ENCODE results near the gene PID1. TPM values are rescaled to one million over a fixed set of nuclear protein-coding genes. Genes with fewer than 3 reads are reported as not detected.

Gene PID1
- total RNA-seq: 4.3 and 5.8 TPM in 2 replicates

DNA sequence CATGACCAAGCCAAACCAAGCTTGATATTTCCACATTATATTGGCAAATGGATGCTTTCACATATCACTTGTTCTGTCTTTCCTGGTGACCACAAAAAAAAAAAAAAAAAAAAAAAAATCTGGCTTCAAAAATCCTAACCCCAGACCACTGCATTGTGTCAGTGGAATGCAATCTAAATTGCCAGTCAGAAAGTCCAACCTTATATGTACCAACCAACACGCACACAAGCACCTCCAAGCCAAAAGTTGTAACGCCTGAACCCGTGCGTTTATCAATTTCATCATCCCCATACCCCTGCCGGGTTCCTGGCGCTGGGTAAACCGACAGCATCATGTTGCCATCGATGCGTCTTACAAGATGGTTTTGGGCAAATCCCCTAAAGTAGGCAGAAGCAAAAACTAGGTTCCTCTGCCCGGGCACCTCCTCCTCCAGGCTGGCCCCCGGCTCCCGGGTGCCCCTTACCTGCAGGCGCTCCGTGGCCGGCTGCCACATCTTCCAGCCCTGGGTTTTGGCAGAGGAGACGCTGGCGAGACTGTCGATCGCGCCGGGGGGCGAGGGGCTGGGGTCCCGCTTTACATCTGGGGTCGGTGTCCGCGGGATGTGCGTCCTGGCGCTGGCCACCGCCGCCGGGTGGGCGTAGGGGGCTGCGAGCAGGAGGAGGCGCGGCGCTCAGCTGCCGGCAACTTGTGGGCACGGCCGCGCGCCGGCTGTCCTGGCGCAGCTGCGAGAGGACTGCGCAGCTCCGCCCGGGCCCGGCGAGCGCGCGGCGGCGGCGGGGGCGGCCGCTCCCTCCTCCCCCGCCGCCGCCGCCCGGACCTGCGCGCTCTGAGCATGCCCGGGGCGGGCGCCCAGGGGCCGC lies at the start of gene PID1:
TSS of gene PID1 (minus strand) at position 737 of the 860 bp plus-strand sequence. CDS start at position 493, 244 bp downstream.

